Endothelial cell of hepatic sinusoid (primary cell): Measurements from ENCODE around the gene SEZ6.

Experiments used
- in situ Hi-C: cut with HindIII; loops from 2 replicates; pipeline ENCODE4 v1.10.0; 2017; ENCODE audit warnings: low sequenced_read_pairs

The SEZ6 gene

GRCh38 chr17:28982131-28982793 lies 23.6 kb downstream of the SEZ6 start:
- in situ Hi-C loops, result no loop called here

GRCh38 chr17:28978356-28978964 lies 27.4 kb downstream of the SEZ6 start:
- in situ Hi-C loops, result no loop called here

- in situ Hi-C loops, result no loop called here
Measured at GRCh38 chr17:28977659-28978355, 28.0 kb downstream of the SEZ6 start.

- in situ Hi-C loops, result no loop called here
Measured at GRCh38 chr17:28975646-28976045, 30.2 kb downstream of the SEZ6 start.

- in situ Hi-C loops, result no loop called here
Measured at GRCh38 chr17:28975031-28975430, 30.8 kb downstream of the SEZ6 start.

- in situ Hi-C loops, result no loop called here
Measured at GRCh38 chr17:28974451-28974850, 31.4 kb downstream of the SEZ6 start.

GRCh38 chr17:28973425-28973824 lies 32.4 kb downstream of the SEZ6 start:
- in situ Hi-C loops, result no loop called here

- in situ Hi-C loops, result no loop called here
Measured at GRCh38 chr17:28972437-28972836, 33.4 kb downstream of the SEZ6 start.

- in situ Hi-C loops, result no loop called here
Measured at GRCh38 chr17:28970879-28971278, 35.0 kb downstream of the SEZ6 start.

- in situ Hi-C loops, result no loop called here
Measured at GRCh38 chr17:28969706-28970393, 36.0 kb downstream of the SEZ6 start.

GRCh38 chr17:28968914-28969295 lies 36.9 kb downstream of the SEZ6 start:
- in situ Hi-C loops, result no loop called here

- in situ Hi-C loops, result no loop called here
Measured at GRCh38 chr17:28968231-28968913, 37.5 kb downstream of the SEZ6 start.

- in situ Hi-C loops, result no loop called here
Measured at GRCh38 chr17:28967221-28968135, 38.4 kb downstream of the SEZ6 start.

- in situ Hi-C loops, result loop anchor here (5.0 kb wide), 1 partner anchor 48 kb away; no protein-coding TSS in a partner anchor
Measured at GRCh38 chr17:28963841-28964240, 42.0 kb downstream of the SEZ6 start.

- in situ Hi-C loops, result loop anchor here (5.0 kb wide), 1 partner anchor 49 kb away; no protein-coding TSS in a partner anchor
Measured at GRCh38 chr17:28963055-28963611, 42.7 kb downstream of the SEZ6 start.

GRCh38 chr17:28961391-28961790 lies 44.4 kb downstream of the SEZ6 start:
- in situ Hi-C loops, result loop anchor here (5.0 kb wide), 1 partner anchor 51 kb away; no protein-coding TSS in a partner anchor

- in situ Hi-C loops, result loop anchor here (5.0 kb wide), 1 partner anchor 52 kb away; no protein-coding TSS in a partner anchor
Measured at GRCh38 chr17:28960256-28961061, 45.4 kb downstream of the SEZ6 start.

- in situ Hi-C loops, result loop anchor here (5.0 to 10.0 kb wide), 2 partner anchors 232 to 255 kb away; partner anchors contain the start of genes NEK8 and TLCD1
Measured at GRCh38 chr17:28959471-28959871, 46.4 kb downstream of the SEZ6 start.
